Right ventricle myocardium superior (tissue), 1 donor: Measurements from ENCODE around the gene PAM16. TPM values are rescaled to one million over a fixed set of nuclear protein-coding genes. Genes with fewer than 3 reads are reported as not detected.
"Not testable (repeated sequence)": the region's sequence is repeated elsewhere in the genome, so short reads cannot be mapped to it uniquely, and the experiment has no call there.

ENCODE experiments used
- ATAC-seq: fragments of 200-7000 bp; cut with Tn5 transposase; one replicate; pipeline ENCODE4 v1.9.1; 2020; ENCODE audit warnings: mild to moderate bottlenecking; ENCODE audit not compliant: poor library complexity
- DNase-seq: peaks from one replicate; pipeline ENCODE4 v3.0.0-alpha.2; 2020
- intact Hi-C: fragments of 100-400 bp; cut with DNase I; formaldehyde crosslinking; loops from one replicate; pipeline ENCODE4 v1.11.2; 2022
- total RNA-seq: library from RNA; stranded (reverse); fragmentation: NEBNext Ultra II Directional; extraction: Animal tissue kit (Norgen Biotek cat#: 25700); gene quantifications from one replicate; pipeline ENCODE4 v1.2.1, GENCODE V29; 2021
- donor health status: DM: no; HTN: yes; CAD: no; lungs with severe emphysema.

Gene PAM16
- total RNA-seq, 1 donor from 2014 or later, result 74.0 TPM

DNA sequence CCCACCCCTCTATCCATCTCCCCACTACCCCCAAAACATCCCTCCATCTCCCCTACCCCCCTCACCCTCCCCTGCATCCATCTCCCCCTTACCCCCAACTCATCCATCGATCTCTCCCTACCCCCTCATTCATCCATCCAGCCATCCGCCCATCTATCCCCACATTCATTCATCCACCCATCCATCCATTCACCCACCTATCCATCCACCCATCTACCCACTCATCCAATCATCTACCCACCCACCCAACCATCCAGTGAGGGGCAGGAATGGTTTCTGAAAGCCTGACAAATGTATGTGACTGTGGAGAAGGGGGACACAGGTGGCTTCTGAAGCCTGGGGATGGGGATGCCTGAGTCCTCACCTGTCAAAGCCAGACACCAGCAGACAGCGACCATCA is 8.8 kb upstream of the PAM16 start:
- DNase-seq, result no peak
- no peak for ATAC-seq
- intact Hi-C loops, result loop anchor here (2.0 kb wide), 1 partner anchor 43 kb away; no protein-coding TSS in a partner anchor

DNA sequence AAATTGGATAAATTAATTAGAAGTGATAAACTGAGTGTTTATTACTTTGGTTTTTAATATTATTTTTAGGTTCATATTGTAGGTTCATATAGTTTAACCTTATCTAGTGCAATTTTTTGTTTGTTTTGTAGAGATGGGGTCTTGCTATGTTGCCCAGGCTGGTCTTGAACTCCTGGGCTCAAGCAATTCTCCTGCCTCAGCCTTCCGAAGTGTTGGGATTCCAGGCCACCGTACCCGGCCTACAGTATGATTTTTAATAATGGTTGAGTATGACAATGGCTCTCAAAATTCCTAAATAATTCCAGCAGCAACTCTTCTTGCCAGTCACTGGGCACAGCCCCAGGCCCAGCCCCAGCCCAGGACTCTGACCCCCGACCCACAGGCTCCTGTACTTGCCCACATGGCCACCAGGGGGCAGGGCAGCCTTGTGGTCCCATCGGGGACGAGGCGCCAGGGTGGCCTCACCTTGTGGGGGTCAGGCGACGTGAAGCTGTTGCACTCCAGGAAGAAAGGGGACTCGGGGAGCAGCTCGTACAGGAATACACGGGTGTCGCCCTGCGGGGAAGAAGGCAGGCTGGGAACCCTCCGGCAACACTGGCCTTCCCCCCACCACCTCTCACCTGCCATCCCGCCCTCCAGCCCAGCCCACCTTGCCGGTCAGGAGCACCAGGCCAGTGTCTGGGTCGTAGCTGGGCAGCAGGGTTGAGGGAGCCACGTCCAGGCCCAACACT is 7.9 kb upstream of the PAM16 start:
- ATAC-seq (peak; percentile 77), DNase-seq (peak; percentile 83)
- intact Hi-C loops, result loop anchor here (2.0 kb wide), 1 partner anchor 44 kb away; no protein-coding TSS in a partner anchor

DNA sequence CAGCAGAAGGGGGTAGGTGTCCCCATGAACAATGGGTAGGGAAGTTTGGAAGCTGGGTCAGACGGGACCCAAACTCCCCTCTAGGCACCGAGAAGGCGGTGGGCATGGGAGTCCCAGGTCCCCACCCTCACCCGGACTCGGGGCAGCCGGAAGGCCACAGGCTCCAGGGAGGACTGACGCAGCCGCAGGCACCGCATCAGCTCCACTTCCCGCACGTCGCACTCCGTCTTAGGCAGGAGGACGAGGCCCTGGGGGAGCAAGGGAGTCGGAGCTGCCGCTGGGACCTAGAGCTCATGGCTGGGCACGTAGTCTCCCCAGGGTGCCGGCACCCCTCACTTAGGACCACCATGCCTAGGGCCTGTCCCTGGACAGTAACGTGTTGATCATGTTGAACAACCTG is 7.1 kb upstream of the PAM16 start:
- DNase-seq (no peak), ATAC-seq (no peak)
- intact Hi-C loops, result loop anchor here (2.0 kb wide), 1 partner anchor 45 kb away; no protein-coding TSS in a partner anchor

DNA sequence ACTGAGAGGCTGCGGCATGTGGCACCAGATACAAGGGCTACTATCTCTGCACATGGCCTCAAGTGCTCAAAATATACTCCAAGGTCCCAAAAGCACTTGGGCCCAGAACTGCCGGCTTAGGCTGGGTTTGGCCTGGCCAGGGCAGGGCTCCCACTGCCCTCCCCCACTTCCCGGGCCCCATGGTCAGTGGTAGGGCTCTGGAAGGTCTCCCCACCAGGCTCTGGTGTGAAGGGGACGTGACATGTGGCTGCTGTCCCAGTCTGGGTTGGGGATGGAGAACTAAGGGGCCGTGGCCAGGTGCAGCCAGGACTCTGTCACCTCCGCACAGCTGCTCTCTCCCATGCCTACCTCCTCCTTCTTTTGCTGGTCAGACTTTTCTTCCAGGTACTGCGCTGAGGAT is 5.7 kb upstream of the PAM16 start:
- DNase-seq (no peak), ATAC-seq (no peak)
- intact Hi-C loops, result no loop called here

DNA sequence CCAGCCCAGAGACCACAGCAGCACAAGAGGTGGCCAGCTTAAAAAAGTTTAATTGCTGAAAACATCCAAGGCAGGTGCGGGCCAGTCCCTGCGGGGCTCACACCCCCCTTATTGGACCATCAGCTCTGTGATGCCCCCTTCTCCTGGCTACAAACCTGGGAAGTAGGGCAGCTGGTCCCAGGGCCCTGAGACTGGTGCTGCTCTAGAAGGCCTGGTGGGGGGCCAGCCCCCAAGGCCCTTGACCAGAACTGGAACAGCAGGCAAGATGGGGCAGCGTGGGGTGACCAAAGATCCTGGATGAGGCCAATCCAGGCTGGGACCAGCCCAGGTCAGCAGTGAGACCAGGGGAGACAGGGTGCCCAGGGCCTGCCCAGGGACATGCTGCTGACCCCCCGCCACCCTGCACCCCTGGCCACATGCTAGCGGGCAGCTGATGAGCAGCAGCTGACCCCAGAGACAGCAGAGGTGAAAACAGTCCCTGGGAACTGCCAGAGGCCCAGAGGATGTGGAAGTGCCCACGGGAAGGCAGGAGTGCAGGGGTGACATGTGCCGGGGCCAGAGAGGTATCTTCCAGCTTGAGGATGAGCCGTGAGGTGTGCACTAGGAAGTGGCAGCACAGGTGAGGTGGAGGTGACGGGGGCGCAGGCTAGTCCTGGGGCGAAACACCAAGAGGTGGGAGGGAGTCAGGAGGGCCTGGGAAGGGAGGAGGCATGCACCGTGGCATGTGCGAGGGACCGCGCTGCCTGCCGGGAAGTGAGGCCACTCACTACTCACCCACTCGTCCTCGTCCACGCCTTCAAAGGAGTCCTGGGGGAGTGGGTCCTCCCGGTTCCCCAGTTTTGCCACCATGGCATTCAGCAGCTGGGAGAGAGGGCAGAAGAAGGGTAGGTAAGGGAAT is 3.6 kb upstream of the PAM16 start:
- intact Hi-C loops, result no loop called here
- no peak for ATAC-seq
- DNase-seq, result no peak

DNA sequence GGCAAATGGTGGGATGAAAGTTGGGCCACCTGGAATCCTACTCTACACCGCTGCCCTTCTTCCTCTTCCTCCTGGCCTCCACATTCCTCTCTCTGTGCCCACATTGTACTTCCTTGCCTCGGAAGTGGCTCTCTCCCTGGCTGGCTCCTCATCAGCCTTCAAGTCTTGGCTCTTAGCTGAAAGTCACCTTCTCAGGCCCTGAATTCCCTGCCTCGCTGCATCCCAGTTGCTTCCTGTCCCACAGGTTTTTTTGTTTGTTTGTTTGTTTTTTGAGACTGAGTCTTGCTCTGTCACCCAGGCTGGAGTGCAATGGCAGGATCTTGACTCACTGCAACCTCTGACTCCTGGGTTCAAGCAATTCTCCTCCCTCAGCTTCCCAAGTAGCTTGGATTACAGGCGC is 2.6 kb upstream of the PAM16 start:
- DNase-seq (no peak), ATAC-seq (no peak)
- intact Hi-C loops, result no loop called here

DNA sequence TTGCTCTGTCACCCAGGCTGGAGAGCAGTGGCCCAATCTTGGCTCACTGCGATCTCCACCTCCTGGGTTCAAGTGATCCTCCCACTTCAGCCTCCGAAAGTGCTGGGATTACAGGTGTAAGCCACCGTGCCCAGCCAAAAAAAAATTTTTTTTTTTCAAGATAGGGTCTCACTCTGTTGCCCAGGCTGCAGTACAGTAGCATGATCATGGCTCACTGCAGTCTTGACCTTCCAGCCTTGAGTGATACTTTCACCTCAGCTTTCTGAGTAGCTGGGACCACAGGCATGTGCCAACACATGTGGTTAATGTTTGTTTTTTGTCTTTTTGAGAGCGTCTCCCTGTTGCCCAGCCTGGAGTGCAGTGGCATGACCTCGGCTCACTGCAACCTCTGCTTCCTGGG is 1.7 kb upstream of the PAM16 start:
- intact Hi-C loops, result no loop called here
- DNase-seq (no peak), ATAC-seq (no peak)

DNA sequence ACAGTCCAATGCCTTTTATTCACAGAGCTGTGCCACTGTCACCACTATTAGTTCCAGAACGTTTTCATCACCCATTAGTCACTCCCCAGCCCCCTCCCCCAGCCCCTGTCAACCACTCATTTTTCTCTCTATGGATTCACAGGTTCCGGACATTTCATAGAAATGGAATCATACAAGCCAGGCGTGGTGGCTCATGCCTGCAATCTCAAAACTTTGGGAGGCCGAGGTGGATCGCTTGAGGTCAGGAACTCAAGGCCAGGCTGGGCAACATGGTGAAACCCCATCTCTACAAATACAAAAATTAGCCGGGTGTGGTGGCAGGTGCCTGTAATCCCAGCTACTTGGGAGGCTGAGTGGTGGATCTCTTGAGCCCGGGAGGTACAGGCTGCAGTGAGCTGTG is 759 bp upstream of the PAM16 start:
- DNase-seq, result no peak
- intact Hi-C loops, result no loop called here
- no peak for ATAC-seq

DNA sequence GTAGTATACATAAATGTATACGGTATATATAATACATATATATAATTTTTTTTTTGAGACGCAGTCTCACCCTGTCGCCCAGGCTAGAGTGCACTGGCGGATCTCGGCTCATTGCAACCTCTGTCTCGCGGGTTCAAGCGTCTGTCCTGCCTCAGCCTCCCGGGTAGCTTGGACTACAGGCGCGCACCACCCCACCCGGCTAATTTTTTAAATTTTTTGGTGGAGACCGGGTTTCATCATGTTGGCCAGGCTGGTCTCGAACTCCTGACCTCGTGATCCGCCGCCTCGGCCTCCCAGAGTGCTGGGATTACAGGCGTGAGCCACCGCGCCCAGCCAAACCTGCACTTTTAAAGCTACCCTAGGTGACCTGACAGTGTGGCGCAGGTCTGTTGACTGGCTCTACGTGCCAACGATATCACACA is 745 bp downstream of the PAM16 start:
- ATAC-seq (no peak), DNase-seq (no peak)
- intact Hi-C loops, result no loop called here

DNA sequence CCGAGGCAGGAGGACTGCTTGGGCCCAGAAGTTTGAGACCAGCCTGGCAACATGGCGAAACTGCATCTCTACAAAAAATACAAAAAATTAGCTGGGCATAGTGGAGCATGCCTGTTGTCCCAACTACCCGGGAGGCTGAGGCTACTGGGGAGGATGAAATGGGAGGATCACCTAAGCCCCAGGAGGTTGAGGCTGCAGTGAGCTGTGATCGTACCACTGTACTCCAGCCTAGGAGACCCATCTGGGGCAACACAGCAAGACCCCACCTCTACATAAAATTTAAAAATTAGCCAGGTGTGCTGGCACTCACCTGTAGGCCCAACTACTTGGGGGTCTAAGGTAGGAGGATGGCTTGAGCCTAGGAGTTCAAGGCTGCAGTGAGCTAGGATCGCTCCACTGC is 1.8 kb downstream of the PAM16 start:
- intact Hi-C loops, result no loop called here
- no peak for ATAC-seq

DNA sequence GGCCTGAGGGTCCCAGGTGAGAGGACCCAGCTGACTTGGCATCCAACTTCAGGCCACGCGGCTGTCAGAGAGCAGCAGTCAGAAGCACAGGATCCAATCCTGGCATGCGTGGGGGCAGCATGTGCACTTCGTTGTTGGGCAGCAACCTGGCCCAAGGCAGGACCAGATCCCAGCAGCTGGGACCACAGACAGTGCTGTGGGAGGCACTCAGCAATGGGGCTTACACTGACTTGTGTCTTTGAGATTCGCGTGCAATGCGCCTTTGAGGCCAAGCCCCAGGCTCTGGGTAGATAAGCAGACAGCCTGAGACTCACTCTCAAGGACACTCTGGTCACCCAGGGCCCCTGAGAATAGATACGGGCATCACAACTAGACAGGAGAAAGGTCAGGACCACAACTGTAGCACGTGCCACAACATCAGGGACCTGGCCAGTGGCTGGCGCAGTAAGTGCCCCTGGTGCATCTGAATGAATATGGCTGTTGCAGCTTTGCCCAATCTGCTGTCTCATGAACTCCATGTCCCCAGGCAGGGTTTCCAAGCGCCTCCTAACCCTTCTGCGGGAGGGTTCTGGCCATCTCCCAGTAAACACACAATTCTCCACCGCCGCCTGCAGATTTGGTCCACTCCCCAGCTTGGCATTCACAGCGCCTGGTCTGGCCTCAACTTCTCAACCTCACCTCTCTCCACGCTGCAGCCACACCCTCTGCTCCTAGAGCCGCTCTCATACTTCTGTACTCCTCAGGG is 3.2 kb downstream of the PAM16 start:
- DNase-seq (no peak), ATAC-seq (peak; percentile 9)
- intact Hi-C loops, result no loop called here

More for the DNA sequence above, 1.8 kb downstream of the PAM16 start:
- DNase-seq, result no peak

DNA sequence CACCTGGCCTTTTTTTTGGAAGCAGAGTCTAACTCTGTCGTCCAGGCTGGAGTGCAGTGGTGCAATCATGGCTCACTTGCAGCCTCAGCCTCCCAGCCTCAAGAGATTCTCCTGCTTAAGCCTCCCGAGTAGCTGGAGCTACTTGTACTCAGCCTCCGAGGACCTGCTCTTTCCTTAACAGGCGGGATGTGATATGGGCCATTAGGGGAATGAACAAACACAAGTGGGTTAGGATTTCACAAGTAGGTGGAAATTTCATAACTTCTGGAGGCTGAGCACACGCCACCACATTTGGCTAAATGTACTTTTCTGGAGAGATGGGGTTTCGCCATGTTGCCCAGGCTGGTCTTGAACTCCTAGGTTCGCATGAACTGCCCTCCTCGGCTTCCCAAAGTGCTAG is 4.1 kb downstream of the PAM16 start:
- ATAC-seq (no peak), DNase-seq (no peak)
- intact Hi-C loops, result no loop called here

DNA sequence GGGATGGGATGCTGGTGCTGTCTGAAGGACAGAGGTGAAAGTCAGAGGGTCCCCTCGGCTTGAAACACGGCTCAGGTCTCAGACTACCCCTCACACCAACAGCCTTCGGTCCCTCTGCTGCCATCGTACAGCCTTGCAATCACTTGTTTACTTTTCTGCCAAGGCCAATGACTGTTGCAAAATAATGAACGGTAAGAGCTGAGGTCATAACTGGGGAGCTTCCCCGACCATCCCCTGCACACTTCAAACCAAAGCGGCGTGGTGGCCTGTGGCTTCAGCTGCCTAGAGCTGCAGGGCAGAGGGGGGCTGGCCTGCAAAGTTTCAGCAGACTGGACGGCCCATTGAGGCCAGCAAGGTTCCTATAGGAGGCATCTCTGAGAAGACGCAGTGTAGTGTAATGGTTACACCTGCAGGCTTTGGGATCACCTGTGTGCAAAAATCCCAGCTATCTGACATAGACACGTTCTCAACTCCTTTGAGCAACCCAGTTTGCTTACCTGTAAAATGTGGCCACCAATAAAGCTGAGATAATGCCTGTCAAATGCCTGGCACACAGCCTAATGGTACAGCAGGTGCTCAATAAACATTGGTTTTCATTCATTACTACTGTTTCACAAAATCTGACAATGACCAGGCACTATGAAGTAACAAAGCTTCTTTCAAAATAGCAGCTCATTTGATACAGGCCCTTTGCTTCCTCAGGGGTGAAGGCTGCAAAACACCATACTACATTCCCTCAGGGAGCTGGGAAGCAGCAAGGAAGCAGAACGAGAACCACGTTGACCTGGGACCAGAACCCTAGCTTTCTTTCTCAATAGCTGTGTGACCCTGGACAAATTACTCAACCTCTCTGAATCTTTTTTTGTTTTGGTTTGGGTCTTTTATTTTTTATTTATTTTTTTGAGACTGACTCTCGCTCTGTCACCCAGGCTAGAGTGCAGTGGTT is 5.0 kb downstream of the PAM16 start:
- intact Hi-C loops, result no loop called here
- no peak for ATAC-seq
- DNase-seq, result no peak

DNA sequence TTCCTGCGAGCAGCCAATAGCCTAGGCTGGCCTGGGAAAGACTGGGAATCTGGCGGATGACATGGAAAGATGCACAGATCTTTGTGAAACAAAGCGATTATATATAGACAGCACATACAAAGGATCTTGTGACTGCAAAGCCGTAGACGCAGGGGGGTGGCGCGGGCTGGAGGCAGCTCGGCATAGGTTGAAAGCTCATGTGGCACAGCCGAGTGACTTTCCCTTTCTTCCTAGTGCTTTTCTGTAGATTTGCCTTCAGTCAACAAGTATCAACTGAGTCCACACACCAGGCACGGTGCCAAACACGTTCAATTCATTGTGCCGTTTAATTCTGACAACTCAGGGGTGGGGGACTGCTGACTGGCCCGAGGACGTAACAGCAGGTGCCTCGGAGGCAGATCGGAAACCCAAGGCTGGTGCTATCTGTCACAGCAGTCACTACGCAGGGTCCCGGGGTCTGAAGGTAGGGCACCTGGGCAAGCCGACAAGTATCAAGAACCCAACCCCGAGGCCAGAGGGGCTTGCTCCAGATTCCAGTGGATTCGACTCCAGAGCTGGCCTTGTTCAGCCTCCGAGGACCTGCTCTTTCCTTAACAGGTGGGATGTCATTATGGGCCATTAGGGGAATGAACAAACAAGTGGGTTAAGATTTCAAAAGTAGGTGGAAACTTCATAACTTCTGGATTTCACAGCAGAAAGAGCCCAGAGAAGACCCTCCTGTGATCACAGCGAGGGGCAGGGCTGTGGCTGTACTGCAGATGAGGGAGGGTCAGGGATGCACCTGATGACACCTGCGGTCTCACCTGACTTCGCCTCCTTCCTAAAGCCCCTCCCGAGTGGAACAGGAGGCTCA is 5.9 kb downstream of the PAM16 start:
- DNase-seq, result no peak
- intact Hi-C loops, result no loop called here
- ATAC-seq, result no peak

DNA sequence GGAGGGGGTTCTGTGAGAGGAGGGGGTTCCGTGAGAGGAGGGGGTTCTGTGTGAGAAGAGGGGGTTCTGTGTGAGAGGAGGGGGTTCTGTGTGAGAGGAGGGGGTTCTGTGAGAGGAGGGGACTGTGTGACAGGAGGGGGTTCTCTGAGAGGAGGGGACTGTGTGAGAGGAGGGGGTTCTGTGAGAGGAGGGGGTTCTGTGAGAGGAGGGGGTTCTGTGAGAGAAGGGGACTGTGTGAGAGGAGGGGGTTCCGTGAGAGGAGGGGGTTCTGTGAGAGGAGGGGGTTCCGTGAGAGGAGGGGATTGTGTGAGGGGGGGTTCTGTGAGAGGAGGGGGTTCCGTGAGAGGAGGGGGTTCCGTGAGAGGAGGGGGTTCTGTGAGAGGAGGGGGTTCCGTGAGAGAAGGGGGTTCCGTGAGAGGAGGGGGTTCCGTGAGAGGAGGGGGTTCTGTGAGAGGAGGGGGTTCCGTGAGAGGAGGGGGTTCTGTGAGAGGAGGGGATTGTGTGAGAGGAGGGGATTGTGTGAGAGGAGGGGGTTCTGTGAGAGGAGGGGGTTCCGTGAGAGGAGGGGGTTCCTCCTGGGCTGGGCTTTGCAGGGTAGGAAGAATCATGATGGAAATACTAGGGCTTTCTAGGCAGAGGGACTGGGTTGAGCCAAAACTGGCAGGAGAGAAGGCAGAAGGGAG is 6.7 kb downstream of the PAM16 start:
- intact Hi-C loops, ATAC-seq, DNase-seq: not testable (repeated sequence)

DNA sequence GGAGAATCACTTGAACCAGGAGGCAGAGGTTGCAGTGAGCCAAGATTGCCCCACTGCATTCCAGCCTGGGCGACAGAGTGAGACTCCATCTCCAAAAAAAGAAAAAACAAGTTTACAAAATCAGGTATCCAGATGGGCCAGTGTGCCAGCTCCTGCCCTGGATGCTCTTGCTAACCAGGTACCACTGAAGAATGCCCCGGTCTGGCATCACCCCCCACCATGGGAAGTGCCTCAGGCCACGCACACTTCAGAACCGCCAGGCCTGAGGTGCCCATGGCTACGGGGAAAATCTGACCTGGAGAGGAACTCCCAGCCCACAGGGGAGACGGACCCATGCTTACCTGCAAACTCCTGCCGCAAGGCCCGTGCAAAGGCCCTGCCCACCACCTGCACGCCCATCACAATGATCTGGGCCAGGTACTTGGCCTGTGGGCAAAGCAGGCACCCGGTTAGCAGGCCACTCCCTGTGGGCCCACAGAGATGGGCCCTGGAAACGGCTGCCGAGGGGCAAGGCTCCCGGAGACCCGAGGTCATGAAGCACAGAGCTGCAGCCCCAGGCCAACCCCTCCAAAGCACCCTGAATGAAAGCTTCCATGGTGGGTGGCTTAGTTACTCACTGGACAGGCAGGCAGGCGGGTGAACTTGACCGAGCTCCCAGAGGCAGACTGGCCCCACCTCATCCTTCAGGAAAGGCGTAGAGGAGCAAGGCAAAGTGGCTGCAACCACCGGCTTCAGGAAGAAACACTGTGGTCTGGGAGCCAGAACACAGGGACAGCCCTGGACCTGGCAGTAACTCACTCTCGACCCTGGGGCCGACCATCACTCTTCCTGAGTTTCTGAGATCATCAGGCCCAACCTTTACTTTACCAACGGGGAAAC is 8.0 kb downstream of the PAM16 start:
- no peak for ATAC-seq
- no peak for DNase-seq
- intact Hi-C loops, result no loop called here
